HUES48 (cell line): ENCODE measurements around the gene NKPD1.

ENCODE experiments used
- H3K27ac ChIP-seq: one replicate; pipeline ENCODE4 v1.7.0; 2013; ENCODE audit warnings: low read depth, low read length, inconsistent platforms
- H3K27me3 ChIP-seq: 2 replicates; pipeline ENCODE4 v1.6.1; 2013; ENCODE audit warnings: mild to moderate bottlenecking, low read length; ENCODE audit not compliant: control insufficient read depth, insufficient read depth
- H3K36me3 ChIP-seq: 2 replicates; pipeline ENCODE4 v1.6.1; 2013; ENCODE audit warnings: low read length; ENCODE audit not compliant: control insufficient read depth, insufficient read depth
- H3K4me1 ChIP-seq: 2 replicates; pipeline ENCODE4 v1.6.1; 2013; ENCODE audit warnings: mild to moderate bottlenecking, low read length; ENCODE audit not compliant: control insufficient read depth, insufficient read depth
- H3K4me3 ChIP-seq: 2 replicates; pipeline ENCODE4 v1.5.1; 2013; ENCODE audit warnings: mild to moderate bottlenecking, low read depth, low read length
- H3K9ac ChIP-seq: 2 replicates; pipeline ENCODE4 v1.6.1; 2013; ENCODE audit warnings: mild to moderate bottlenecking, low read depth, low read length, moderate library complexity
- H3K9me3 ChIP-seq: 2 replicates; pipeline ENCODE4 v1.6.1; 2013; ENCODE audit warnings: low read length; ENCODE audit not compliant: control insufficient read depth, insufficient read depth

The NKPD1 gene

GRCh38 chr19:45137179-45137761 is 23.5 kb downstream of the NKPD1 start:
- no peak overlapping the region for H3K4me3 ChIP-seq
- H3K4me1 ChIP-seq, result 0 out of 2 replicates have a peak, but pooled peaks cover 13% of the 10 kb centered on the region
- H3K36me3 ChIP-seq, result peaks cover 16% of the 10 kb centered on the region
- H3K9ac ChIP-seq, result no peak overlapping the region
- H3K27me3 ChIP-seq, result no peaks in the 10 kb centered on the region
- no peaks in the 10 kb centered on the region for H3K9me3 ChIP-seq
- no peak overlapping the region for H3K27ac ChIP-seq

GRCh38 chr19:45136507-45137178 is 24.1 kb downstream of the NKPD1 start:
- H3K9ac ChIP-seq, result no peak overlapping the region; the same call in 1 of the 2 replicates
- no peaks in the 10 kb centered on the region for H3K9me3 ChIP-seq
- 0 out of 2 replicates have a peak, but pooled peaks cover 13% of the 10 kb centered on the region for H3K4me1 ChIP-seq
- no peak overlapping the region for H3K27ac ChIP-seq
- no peak overlapping the region for H3K4me3 ChIP-seq
- no peaks in the 10 kb centered on the region for H3K27me3 ChIP-seq
- peaks cover 11% of the 10 kb centered on the region; the same call in 1 of the 2 replicates for H3K36me3 ChIP-seq

- Histone ChIP-seq H3K4me1 (peaks cover 20% of the 10 kb centered on the region; the same call in 1 of the 2 replicates), H3K36me3 (no peaks in the 10 kb centered on the region), H3K4me3 (no peak overlapping the region), H3K27ac (no peak overlapping the region), H3K9me3 (no peaks in the 10 kb centered on the region), H3K9ac (no peak overlapping the region), H3K27me3 (no peaks in the 10 kb centered on the region)
These were observed 25.5 kb downstream of the NKPD1 start for GRCh38 chr19:45135176-45135885.

- Histone ChIP-seq H3K27ac (no peak overlapping the region), H3K4me1 (peaks cover 21% of the 10 kb centered on the region; the same call in 1 of the 2 replicates), H3K4me3 (no peak overlapping the region), H3K9ac (no peak overlapping the region), H3K36me3 (peaks cover 2% of the 10 kb centered on the region; the same call in 1 of the 2 replicates), H3K27me3 (no peaks in the 10 kb centered on the region), H3K9me3 (no peaks in the 10 kb centered on the region)
These were observed 27.1 kb downstream of the NKPD1 start for GRCh38 chr19:45133661-45134060.

GRCh38 chr19:45130888-45131615 is 29.7 kb downstream of the NKPD1 start:
- peaks cover 8% of the 10 kb centered on the region; the same call in 1 of the 2 replicates for H3K4me1 ChIP-seq
- peaks cover 3% of the 10 kb centered on the region; the same call in 1 of the 2 replicates for H3K36me3 ChIP-seq
- H3K27ac ChIP-seq, result no peak overlapping the region
- no peaks in the 10 kb centered on the region for H3K9me3 ChIP-seq
- no peak overlapping the region for H3K4me3 ChIP-seq
- no peak overlapping the region for H3K9ac ChIP-seq
- H3K27me3 ChIP-seq, result no peaks in the 10 kb centered on the region

- H3K9me3 ChIP-seq, result no peaks in the 10 kb centered on the region
- no peak overlapping the region for H3K4me3 ChIP-seq
- peaks cover 3% of the 10 kb centered on the region; the same call in 1 of the 2 replicates for H3K36me3 ChIP-seq
- H3K4me1 ChIP-seq, result peaks cover 8% of the 10 kb centered on the region; the same call in 1 of the 2 replicates
- no peaks in the 10 kb centered on the region for H3K27me3 ChIP-seq
- no peak overlapping the region for H3K27ac ChIP-seq
- no peak overlapping the region for H3K9ac ChIP-seq
These were observed 30.5 kb downstream of the NKPD1 start for GRCh38 chr19:45130236-45130635.

- Histone ChIP-seq H3K9me3 (no peaks in the 10 kb centered on the region), H3K4me3 (no peak overlapping the region), H3K36me3 (peaks cover 3% of the 10 kb centered on the region; the same call in 1 of the 2 replicates), H3K27me3 (no peaks in the 10 kb centered on the region), H3K27ac (no peak overlapping the region), H3K9ac (no peak overlapping the region), H3K4me1 (peaks cover 8% of the 10 kb centered on the region; the same call in 1 of the 2 replicates)
These were observed 32.0 kb downstream of the NKPD1 start for GRCh38 chr19:45128806-45129205.

- peaks cover 3% of the 10 kb centered on the region; the same call in 1 of the 2 replicates for H3K36me3 ChIP-seq
- no peaks in the 10 kb centered on the region for H3K9me3 ChIP-seq
- no peak overlapping the region for H3K27ac ChIP-seq
- no peak overlapping the region for H3K4me3 ChIP-seq
- no peak overlapping the region for H3K9ac ChIP-seq
- peaks cover 8% of the 10 kb centered on the region; the same call in 1 of the 2 replicates for H3K4me1 ChIP-seq
- H3K27me3 ChIP-seq, result no peaks in the 10 kb centered on the region
These were observed 32.6 kb downstream of the NKPD1 start for GRCh38 chr19:45128146-45128545.

- peaks cover 8% of the 10 kb centered on the region; the same call in 1 of the 2 replicates for H3K4me1 ChIP-seq
- H3K9ac ChIP-seq, result no peak overlapping the region
- no peaks in the 10 kb centered on the region for H3K9me3 ChIP-seq
- no peak overlapping the region for H3K4me3 ChIP-seq
- no peaks in the 10 kb centered on the region for H3K27me3 ChIP-seq
- no peak overlapping the region for H3K27ac ChIP-seq
- peaks cover 3% of the 10 kb centered on the region; the same call in 1 of the 2 replicates for H3K36me3 ChIP-seq
These were observed 34.1 kb downstream of the NKPD1 start for GRCh38 chr19:45126654-45127053.

- Histone ChIP-seq H3K9me3 (no peaks in the 10 kb centered on the region), H3K4me1 (peaks cover 8% of the 10 kb centered on the region; the same call in 1 of the 2 replicates), H3K36me3 (peaks cover 3% of the 10 kb centered on the region; the same call in 1 of the 2 replicates), H3K27me3 (no peaks in the 10 kb centered on the region), H3K27ac (no peak overlapping the region), H3K4me3 (no peak overlapping the region), H3K9ac (no peak overlapping the region)
These were observed 34.7 kb downstream of the NKPD1 start for GRCh38 chr19:45125975-45126493.
